H9 (cell line): ENCODE data around the gene NUP210. TPM values are rescaled to one million over a fixed set of nuclear protein-coding genes. Genes with fewer than 3 reads are reported as not detected.

Experiments
- DNase-seq: peaks from one replicate; pipeline ENCODE4 v3.0.0-alpha.2; 2017
- H2AFZ ChIP-seq: one replicate; pipeline ENCODE4 v1.6.1; 2013; ENCODE audit warnings: mild to moderate bottlenecking, low read length, control low read depth, moderate library complexity
- H2AK5ac ChIP-seq: 2 replicates; pipeline ENCODE4 v1.6.1; 2013; ENCODE audit warnings: low read length, control low read depth, mixed read lengths; ENCODE audit not compliant: insufficient read length
- H2BK120ac ChIP-seq: one replicate; pipeline ENCODE4 v1.6.1; 2013; ENCODE audit warnings: low read depth, mild to moderate bottlenecking, low read length, control low read depth, inconsistent platforms; ENCODE audit not compliant: poor library complexity, severe bottlenecking
- H2BK12ac ChIP-seq: 2 replicates; pipeline ENCODE4 v1.6.1; 2013; ENCODE audit warnings: low read length, control low read depth, mixed read lengths, low read depth; ENCODE audit not compliant: insufficient read length
- H2BK15ac ChIP-seq: 2 replicates; pipeline ENCODE4 v1.6.1; 2013; ENCODE audit warnings: low read depth, low read length, control low read depth
- H2BK20ac ChIP-seq: one replicate; pipeline ENCODE4 v1.6.1; 2013; ENCODE audit warnings: low read depth, mild to moderate bottlenecking, low read length, control low read depth, inconsistent platforms; ENCODE audit not compliant: poor library complexity, severe bottlenecking
- H2BK5ac ChIP-seq: 2 replicates; pipeline ENCODE4 v1.6.1; 2013; ENCODE audit warnings: low read length, control low read depth, mixed read lengths; ENCODE audit not compliant: insufficient read length
- H3K14ac ChIP-seq: 2 replicates; pipeline ENCODE4 v1.6.1; 2013; ENCODE audit warnings: low read length, control low read depth; ENCODE audit not compliant: insufficient read depth
- H3K18ac ChIP-seq: 2 replicates; pipeline ENCODE4 v1.6.1; 2013; ENCODE audit warnings: low read depth, mild to moderate bottlenecking, mixed read lengths, low read length, control low read depth; ENCODE audit not compliant: insufficient read length
- H3K23ac ChIP-seq: 2 replicates; pipeline ENCODE4 v1.6.1; 2013; ENCODE audit warnings: low read length, control low read depth, mixed read lengths, low read depth; ENCODE audit not compliant: insufficient read length
- H3K23me2 ChIP-seq: 2 replicates; pipeline ENCODE4 v1.6.1; 2013; ENCODE audit warnings: low read depth, mild to moderate bottlenecking, mixed read lengths, low read length, control low read depth; ENCODE audit not compliant: insufficient read length, poor library complexity, severe bottlenecking
- H3K27ac ChIP-seq: 2 replicates; pipeline ENCODE4 v1.5.1; 2013; ENCODE audit warnings: low read length, control low read depth, mixed read lengths, low read depth; ENCODE audit not compliant: insufficient read length
- H3K27me3 ChIP-seq: 2 replicates; pipeline ENCODE4 v1.6.1; 2013; ENCODE audit warnings: low read length, control low read depth, inconsistent platforms; ENCODE audit not compliant: insufficient read depth
- H3K4ac ChIP-seq: 2 replicates; pipeline ENCODE4 v1.6.1; 2013; ENCODE audit warnings: low read depth, mild to moderate bottlenecking, control low read depth, inconsistent platforms, low read length, moderate library complexity
- H3K4me1 ChIP-seq: 2 replicates; pipeline ENCODE4 v1.6.1; 2013; ENCODE audit warnings: low read length, control low read depth, inconsistent platforms; ENCODE audit not compliant: insufficient read depth
- H3K4me2 ChIP-seq: 2 replicates; pipeline ENCODE4 v1.6.1; 2013; ENCODE audit warnings: low read length, control low read depth, mixed read lengths; ENCODE audit not compliant: insufficient read length, insufficient read depth
- H3K56ac ChIP-seq: 2 replicates; pipeline ENCODE4 v1.6.1; 2013; ENCODE audit warnings: low read depth, mild to moderate bottlenecking, mixed read lengths, low read length, control low read depth; ENCODE audit not compliant: insufficient read length
- H3K79me1 ChIP-seq: 2 replicates; pipeline ENCODE4 v1.6.1; 2013; ENCODE audit warnings: low read depth, mild to moderate bottlenecking, moderate library complexity, low read length, control low read depth, inconsistent platforms; ENCODE audit not compliant: insufficient read depth, poor library complexity, severe bottlenecking
- H3K79me2 ChIP-seq: 2 replicates; pipeline ENCODE4 v1.6.1; 2013; ENCODE audit warnings: low read length, control low read depth, inconsistent platforms; ENCODE audit not compliant: insufficient read depth
- H3K9ac ChIP-seq: 2 replicates; pipeline ENCODE4 v1.6.1; 2013; ENCODE audit warnings: low read length, control low read depth, mixed read lengths; ENCODE audit not compliant: insufficient read length; ENCODE audit errors: extremely low read depth
- H3K9me3 ChIP-seq: one replicate; pipeline ENCODE4 v1.6.1; 2013; ENCODE audit warnings: low read depth, low read length, inconsistent platforms; ENCODE audit not compliant: control insufficient read depth
- H3T11ph ChIP-seq: one replicate; pipeline ENCODE4 v1.6.1; 2013; ENCODE audit warnings: mild to moderate bottlenecking, low read length, control low read depth, inconsistent platforms
- H4K20me1 ChIP-seq: one replicate; pipeline ENCODE4 v1.6.1; 2013; ENCODE audit not compliant: control insufficient read depth, insufficient read length, insufficient read depth
- H4K5ac ChIP-seq: 2 replicates; pipeline ENCODE4 v1.6.1; 2013; ENCODE audit warnings: low read depth, mild to moderate bottlenecking, mixed read lengths, low read length, control low read depth; ENCODE audit not compliant: insufficient read length
- H4K8ac ChIP-seq: replicated peaks from 2 replicates; pipeline ENCODE4 v1.6.1; 2013; ENCODE audit warnings: low read length, control low read depth, mixed read lengths, low read depth; ENCODE audit not compliant: insufficient read length
- H4K91ac ChIP-seq: 2 replicates; pipeline ENCODE4 v1.6.1; 2013; ENCODE audit warnings: low read depth, mild to moderate bottlenecking, moderate library complexity, mixed read lengths, low read length, control low read depth; ENCODE audit not compliant: insufficient read length
- H3K27ac Mint-ChIP-seq, 3 experiments: 2 replicates in 2 of 3; 3 replicates in 1 of 3; pipeline ENCODE4 v1.8.0; 2020 to 2021; ENCODE audit warnings: mixed read lengths in 3 of 3, mild to moderate bottlenecking in 1 of 3, moderate library complexity in 1 of 3
- H3K27me3 Mint-ChIP-seq: 2 replicates; pipeline ENCODE4 v1.8.0; 2021; ENCODE audit warnings: low read depth, mild to moderate bottlenecking, moderate library complexity, mixed read lengths
- H3K36me3 Mint-ChIP-seq, 3 experiments: 2 replicates in 2 of 3; 3 replicates in 1 of 3; pipeline ENCODE4 v1.8.0; 2020 to 2021; ENCODE audit warnings: low read depth in 3 of 3, mixed read lengths in 3 of 3; ENCODE audit not compliant: insufficient read depth in 1 of 3
- H3K4me1 Mint-ChIP-seq, 2 experiments: 2 replicates each; pipeline ENCODE4 v1.8.0; 2020; ENCODE audit warnings: mixed read lengths in 2 of 2
- H3K4me3 Mint-ChIP-seq, 2 experiments: 2 replicates in 1 of 2; 3 replicates in 1 of 2; pipeline ENCODE4 v1.8.0; 2020 to 2021; ENCODE audit warnings: mild to moderate bottlenecking in 2 of 2, mixed read lengths in 2 of 2, moderate library complexity in 1 of 2
- H3K9me3 Mint-ChIP-seq, 2 experiments: 2 replicates in 1 of 2; 3 replicates in 1 of 2; pipeline ENCODE4 v1.8.0; 2020; ENCODE audit warnings: mild to moderate bottlenecking in 2 of 2, mixed read lengths in 2 of 2, moderate library complexity in 1 of 2
- CTCF ChIP-seq: fragments of 200-600 bp; sonication (generic); conservative IDR thresholded peaks from 3 replicates; pipeline ENCODE4 v1.8.0; 2021; ENCODE audit warnings: antibody characterized with exemption, mild to moderate bottlenecking
- WGBS: extraction: QIAGEN DNeasy Blood & Tissue Kit; methylation state at CpG from one replicate; pipeline ENCODE4 v1.1.7; 2013; ENCODE audit warnings: missing lambda C conversion rate, low lambda C conversion rate, mixed read lengths; ENCODE audit not compliant: insufficient read length; ENCODE audit errors: extremely low coverage; 5-methylcytosine and 5-hydroxymethylcytosine counted together
- total RNA-seq: library from RNA; stranded (reverse); gene quantifications from 2 replicates; pipeline ENCODE4 v1.2.1, GENCODE V29; 2021

NUP210 gene
- total RNA-seq, 1 experiment from 2014 or later = 48.8 TPM

- 0 out of 2 replicates have a peak overlapping the region, but pooled peaks have one; percentile 38 for H3K14ac ChIP-seq
- Mint-ChIP-seq H3K4me1 (peaks cover 65 to 70% of the 10 kb centered on the region in 2 experiments), H3K27me3 (no peaks in the 10 kb centered on the region), H3K4me3 (peak overlapping the region; percentile 41 to 70; a peak in 4 of 5 replicates), H3K36me3 (peaks cover 21 to 35% (median 30%) of the 10 kb centered on the region in 3 experiments; a peak in 6 of 7 replicates), H3K9me3 (peaks cover 0 to 3% of the 10 kb centered on the region in 2 experiments; a peak in 1 of 5 replicates), H3K27ac (peak overlapping the region; percentile 91 to 96 (median 94); a peak in 5 of 7 replicates)
- no peak overlapping the region for H2AFZ ChIP-seq
- H3K9me3 ChIP-seq = no peaks in the 10 kb centered on the region
- H3K79me2 ChIP-seq = no peaks in the 10 kb centered on the region
- H3T11ph ChIP-seq = no peak overlapping the region
- peak overlapping the region; percentile 42 for H3K27ac ChIP-seq
- H3K56ac ChIP-seq = no peak overlapping the region
- H3K4ac ChIP-seq = no peak overlapping the region
- H2BK20ac ChIP-seq = no peak overlapping the region
- no peak overlapping the region for H2BK5ac ChIP-seq
- no peak overlapping the region for H2BK15ac ChIP-seq
- DNase-seq = no peak
- no peak overlapping the region for H4K8ac ChIP-seq
- H3K79me1 ChIP-seq = no peaks in the 10 kb centered on the region
- H4K20me1 ChIP-seq = no peaks in the 10 kb centered on the region
- peaks cover 24% of the 10 kb centered on the region; the same call in 1 of the 2 replicates for H3K4me1 ChIP-seq
- H3K9ac ChIP-seq = no peak overlapping the region
- no peak overlapping the region for H2BK120ac ChIP-seq
- H4K5ac ChIP-seq = no peak overlapping the region
- H3K18ac ChIP-seq = no peak overlapping the region
- H2AK5ac ChIP-seq = no peak overlapping the region
- H3K23ac ChIP-seq = no peak overlapping the region
- H4K91ac ChIP-seq = no peak overlapping the region
- peak overlapping the region; percentile 18 for H3K4me2 ChIP-seq
- WGBS = no CpG with 5 or more reads among the region's 3 CpGs
- TF ChIP-seq CTCF = no peak
- H3K27me3 ChIP-seq = no peaks in the 10 kb centered on the region
- no peak overlapping the region for H2BK12ac ChIP-seq
- no peaks in the 10 kb centered on the region for H3K23me2 ChIP-seq
Measured at GRCh38 chr3:13348100-13348499, 72.0 kb downstream of the NUP210 start.
